NCI-H1694 (cell line): ENCODE data around the gene CRTC1.
"Not testable (repeated sequence)": the region's sequence is repeated elsewhere in the genome, so short reads cannot be mapped to it uniquely, and the experiment has no call there.

Experiments used
- DNase-seq: peaks from one replicate; lab custom pipeline; 2025; lab: John Stamatoyannopoulos, UW

The CRTC1 gene

GRCh38 chr19:18668744-18669523 lies 14.5 kb upstream of the CRTC1 start:
- no peak for DNase-seq

DNA sequence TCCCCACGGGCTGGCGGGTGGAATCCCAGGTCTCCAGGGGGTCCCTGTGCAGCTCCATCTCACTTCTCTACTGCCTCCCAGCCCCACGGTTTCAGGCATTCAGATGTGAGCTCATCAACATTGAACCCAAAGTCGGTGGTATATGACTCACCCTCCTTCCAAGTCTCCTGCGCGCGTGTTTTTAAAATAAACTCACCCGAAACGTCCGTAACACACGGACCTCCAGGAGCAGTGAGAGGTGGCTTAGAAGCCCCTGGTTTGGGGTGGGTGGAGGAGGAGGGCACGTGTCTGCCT lies 14.0 kb upstream of the CRTC1 start:
- no peak for DNase-seq

GRCh38 chr19:18669883-18670282 lies 13.6 kb upstream of the CRTC1 start:
- no peak for DNase-seq

DNA sequence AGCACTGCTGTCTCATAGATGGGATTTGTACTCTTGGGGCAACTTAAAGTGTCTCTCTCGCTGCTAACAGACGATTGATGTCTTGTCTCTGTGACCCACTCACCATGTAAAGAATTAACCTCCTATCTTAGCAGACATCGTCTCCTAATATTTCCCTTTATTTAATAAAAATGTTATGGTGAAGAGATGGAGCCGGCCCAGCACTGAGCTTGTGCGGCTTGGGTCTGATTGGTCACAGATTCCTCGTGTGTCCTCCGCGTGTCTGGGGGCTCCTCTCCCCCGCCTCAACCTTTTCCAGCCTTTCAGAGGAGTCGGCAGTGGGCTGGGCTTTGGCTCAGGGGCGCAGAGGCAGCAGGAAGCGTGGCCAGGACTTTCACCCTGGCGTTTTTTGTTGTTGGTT lies 13.2 kb upstream of the CRTC1 start:
- no peak for DNase-seq

DNA sequence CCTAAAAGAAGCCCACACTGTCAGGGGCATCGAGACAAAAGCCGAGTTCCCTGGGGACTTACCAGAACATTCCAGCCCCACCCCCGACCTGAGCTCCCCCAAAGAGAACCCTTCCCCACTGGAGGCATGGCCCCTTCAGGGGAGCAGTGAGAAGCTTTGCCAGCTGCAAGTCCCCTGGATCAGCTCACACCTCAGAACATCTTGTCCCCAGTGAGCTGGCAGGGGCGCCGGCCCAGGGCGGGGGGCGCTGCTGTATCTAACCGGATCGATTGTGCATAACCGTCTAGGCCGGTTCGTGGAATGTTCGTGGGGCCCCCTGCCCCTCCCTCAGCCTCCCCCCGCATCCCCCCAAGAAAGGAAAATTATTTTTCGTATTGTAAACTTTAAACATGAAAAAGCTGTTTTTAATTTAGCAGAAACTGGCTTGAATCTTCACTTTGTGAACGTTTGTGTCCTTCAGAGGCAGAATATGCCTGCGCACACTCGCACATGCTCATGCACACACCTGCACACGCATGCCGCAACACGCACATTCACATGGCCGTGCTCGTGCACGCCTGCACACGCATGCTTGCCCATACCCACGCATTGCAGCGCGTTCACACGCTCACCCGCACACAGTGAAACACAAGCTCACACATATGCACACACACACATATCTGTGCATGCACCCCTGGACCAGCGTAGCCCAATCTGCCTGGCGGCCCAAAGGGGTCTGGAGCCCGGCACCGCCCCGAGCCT lies 12.0 kb upstream of the CRTC1 start:
- DNase-seq, result no peak

GRCh38 chr19:18672044-18672451 lies 11.4 kb upstream of the CRTC1 start:
- DNase-seq, result no peak

DNA sequence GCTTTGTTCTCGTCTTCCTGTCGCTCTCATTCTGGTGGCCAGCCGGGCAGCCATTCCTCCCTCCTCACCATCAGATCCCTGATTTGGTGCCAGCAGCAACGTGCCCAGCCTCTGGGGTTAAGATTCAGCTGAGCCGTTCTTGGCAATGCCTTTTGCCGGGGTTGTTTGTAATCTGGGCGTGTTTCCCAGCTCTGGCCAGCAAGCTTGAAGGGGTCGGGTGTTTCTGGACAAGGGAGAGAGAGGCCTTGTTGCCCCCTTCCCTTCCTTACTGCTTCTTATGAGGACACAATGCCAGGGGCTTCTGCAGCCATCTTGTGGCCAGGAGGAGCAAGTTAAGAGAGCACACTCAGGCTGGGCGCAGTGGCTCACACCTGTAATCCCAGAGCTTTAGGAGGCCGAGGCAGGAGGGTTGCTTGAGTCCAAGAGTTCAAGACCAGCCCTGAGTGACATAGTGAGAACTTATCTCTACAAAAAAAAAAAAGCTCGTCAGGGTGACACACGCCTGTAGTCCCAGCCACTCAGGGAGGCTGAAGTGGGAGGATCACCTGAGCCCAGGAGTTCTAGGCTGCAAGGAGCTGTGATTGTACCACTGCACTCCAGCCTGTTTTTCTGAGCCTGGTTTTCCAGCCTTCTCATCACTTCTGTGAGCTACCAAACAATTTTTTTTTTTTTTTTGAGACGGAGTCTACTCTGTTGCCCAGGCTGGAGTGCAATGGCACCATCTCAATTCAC lies 10.7 kb upstream of the CRTC1 start:
- DNase-seq, result no peak

DNA sequence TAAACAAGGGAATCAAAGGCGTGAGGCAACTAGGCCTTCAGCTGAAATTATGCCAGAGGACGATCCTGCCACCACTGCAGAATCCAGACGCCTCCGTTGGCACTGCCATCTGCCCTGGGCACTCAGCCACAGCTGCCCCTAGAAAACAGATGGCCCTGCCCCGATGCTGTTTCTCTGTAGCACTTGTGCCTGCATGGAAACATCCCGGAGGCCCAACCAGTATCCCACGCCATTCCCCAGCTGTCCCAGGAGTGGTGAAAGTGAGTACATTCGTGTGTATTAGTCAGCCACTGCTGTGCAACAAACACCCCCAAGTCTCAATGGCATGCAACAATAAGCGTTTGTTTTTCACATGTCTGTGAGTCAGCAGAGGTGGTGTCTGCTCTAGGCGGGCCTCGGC lies 8.9 kb upstream of the CRTC1 start:
- DNase-seq, result peak; percentile 98

DNA sequence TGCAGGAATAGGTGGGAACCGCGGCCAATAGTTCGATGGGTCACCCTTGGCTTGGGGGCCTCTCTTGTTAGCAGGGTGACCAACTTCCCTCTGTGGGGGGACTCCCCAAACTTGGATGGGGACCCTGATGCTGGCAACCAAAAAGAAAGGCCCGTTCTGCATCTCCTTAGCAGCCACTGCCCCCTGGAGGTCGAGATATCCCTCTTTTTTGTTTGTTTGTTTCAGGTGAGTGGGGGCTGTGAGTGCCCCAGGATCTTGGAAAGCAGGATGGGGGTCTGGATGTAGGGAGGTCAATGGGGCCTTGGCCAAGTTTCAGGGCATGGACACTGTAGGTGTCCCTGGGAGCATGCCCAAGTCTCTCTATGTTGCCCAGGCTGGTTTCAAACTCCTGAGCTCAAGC lies 7.7 kb upstream of the CRTC1 start:
- no peak for DNase-seq

DNA sequence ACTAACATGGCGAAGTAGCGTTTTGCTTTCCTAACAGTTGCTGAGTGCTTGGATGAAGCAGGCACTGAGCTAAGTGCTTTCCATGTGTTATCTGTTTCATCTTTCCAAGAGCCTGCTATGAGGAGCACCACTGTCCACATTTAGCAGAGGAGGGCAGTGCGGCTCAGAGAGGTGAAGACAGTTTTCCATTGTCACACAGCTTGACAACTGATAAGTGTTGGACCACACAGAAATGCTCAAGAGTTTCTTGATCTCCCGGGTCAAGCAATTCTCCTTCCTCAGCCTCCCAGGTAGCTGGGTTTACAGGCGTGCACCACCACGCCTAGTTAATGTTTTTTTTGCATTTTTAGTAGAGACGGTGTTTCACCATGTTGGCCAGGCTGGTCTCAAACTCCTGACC lies 6.8 kb upstream of the CRTC1 start:
- no peak for DNase-seq

DNA sequence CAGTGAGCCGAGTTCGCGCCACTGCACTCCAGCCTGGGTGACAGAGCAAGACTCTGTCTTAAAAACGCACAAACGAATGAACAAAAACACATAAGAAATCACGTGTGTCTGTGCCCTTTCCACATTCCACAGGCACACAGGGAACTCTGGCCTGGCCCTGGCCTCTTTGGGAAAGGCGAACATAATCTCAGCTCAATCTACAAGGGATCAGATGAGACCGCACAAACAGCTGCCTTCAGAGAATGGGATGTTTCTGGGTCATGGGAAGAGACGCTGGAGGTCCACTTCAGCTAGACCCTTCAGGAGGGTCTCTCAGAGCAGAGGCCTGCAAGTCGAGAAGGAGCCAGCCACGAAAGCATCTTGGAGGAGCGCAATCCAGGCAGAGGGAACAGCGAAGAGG lies 6.3 kb upstream of the CRTC1 start:
- DNase-seq, result no peak

- DNase-seq, result not testable (repeated sequence)
Measured at GRCh38 chr19:18680148-18680547, 3.3 kb upstream of the CRTC1 start.

DNA sequence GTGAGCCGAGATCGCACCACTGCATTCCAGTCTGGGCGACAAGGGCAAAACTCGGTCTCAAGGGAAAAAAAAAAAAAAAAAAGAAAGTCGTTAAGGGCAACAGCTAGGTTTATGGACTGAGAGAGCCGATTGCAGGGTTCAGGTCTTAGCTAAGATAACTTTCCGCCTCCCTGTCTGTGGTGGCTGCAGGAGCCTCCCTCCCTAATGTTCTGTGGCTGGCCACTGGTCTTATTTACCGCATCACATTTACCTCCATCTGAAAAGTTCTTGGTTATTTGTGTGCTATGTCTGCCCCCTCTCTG lies 722 bp upstream of the CRTC1 start:
- no peak for DNase-seq

DNA sequence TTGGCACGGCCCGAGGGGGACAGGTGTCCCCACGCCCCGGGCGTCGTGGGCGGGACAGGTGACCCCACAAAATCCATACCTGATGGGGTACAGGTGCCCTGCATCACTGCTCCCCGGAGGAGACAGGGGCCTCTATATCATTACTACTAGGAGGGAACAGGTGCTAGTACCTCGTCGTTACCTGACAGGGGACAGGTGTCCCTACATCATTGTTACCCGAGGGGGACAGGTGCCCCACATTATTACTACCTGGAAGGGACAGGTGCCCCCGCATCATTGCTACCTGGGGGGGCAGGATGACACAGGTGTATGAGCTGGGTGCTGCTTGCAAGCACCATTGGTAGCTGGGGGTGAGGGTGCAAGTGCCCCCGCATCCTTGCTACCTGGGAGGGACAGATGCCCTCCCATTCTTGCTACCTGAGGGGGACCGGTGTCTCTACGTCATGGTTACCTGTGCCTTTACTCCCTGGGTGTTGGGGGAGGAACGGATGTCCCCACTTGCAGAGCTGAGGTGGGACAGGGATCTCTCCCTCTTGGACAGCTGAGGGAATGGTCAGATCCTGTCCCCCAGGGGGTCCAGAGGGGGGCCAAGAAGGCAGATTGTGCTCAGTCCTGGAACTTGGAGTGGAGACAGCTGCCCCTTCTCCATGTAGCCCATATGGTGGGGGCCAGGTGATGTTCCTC lies 620 bp downstream of the CRTC1 start:
- no peak for DNase-seq

DNA sequence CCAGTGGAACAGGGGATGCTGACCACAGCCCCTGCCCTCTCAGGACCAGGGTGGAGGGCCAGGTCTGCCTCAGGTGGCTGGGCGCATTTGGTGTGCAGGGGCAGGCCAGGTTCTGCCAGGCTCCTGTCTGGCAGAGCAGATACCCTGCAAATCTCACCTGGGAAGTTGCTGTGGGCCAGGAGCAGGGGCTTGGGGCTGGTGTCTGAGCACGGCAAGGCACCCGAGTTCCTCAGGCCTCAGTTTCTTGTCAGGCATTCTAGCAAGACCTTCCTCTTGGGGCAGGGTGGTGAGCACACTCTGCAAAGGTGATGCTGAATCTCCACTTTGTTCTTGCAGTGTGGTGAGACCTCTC lies 1.1 kb downstream of the CRTC1 start:
- DNase-seq, result no peak

- no peak for DNase-seq
Measured at GRCh38 chr19:18685597-18686190, 2.2 kb downstream of the CRTC1 start.

DNA sequence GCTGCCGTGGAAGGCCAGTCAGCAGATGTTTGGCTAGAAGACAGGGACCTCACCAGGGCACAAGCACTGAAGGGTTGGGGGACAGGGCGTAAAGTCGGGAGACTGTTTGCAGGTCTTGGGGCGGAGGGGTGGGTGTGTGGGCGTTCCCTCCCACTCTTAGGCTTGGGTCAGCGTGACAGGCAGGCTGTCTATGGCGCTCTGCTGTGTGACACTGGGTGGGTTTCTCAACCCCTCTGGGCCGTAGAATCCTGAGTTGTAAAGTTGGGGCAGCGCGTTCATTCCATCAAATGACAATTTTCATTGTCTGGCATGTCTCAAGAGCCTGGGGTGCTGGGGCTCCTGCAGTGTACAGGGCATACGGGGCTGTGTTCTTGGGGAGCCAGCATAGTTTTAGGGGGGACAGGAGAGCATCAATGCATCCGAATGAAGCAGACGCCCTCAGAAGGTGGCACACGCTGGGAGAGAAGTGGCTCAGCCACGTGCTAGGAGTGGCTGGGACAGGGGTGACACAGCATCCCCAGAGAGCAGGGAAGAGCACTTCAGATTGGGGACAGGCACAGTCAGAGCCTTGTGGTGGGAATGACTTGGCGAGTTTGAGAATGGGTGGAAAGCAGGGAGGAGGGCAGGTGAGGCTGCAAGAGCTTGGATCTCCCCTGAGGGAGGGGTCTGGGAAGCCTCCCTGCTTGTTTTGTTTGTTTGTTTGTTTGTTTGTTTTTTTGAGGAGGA lies 4.4 kb downstream of the CRTC1 start:
- no peak for DNase-seq

DNA sequence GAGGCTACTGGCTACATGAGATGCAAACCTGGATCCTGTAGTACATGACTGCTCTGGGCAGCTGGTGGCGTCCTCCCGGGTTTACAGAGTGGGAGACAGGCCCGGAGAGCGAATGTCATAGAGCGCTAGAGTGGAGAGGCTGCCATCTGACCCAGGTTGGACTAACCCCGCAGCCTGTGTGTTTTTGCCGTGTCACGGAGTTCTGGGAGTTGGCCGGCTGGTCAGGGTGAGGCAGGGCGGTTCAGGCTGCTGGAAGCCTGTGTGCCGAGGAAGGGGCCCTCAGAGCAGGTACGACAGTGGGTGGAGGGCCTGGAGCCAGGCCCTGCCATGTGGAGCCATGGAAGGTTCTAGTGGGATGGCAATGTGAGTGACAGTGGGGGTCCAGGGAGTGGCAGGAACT lies 12.5 kb downstream of the CRTC1 start:
- DNase-seq, result no peak

GRCh38 chr19:18697680-18698079 lies 14.2 kb downstream of the CRTC1 start:
- no peak for DNase-seq

DNA sequence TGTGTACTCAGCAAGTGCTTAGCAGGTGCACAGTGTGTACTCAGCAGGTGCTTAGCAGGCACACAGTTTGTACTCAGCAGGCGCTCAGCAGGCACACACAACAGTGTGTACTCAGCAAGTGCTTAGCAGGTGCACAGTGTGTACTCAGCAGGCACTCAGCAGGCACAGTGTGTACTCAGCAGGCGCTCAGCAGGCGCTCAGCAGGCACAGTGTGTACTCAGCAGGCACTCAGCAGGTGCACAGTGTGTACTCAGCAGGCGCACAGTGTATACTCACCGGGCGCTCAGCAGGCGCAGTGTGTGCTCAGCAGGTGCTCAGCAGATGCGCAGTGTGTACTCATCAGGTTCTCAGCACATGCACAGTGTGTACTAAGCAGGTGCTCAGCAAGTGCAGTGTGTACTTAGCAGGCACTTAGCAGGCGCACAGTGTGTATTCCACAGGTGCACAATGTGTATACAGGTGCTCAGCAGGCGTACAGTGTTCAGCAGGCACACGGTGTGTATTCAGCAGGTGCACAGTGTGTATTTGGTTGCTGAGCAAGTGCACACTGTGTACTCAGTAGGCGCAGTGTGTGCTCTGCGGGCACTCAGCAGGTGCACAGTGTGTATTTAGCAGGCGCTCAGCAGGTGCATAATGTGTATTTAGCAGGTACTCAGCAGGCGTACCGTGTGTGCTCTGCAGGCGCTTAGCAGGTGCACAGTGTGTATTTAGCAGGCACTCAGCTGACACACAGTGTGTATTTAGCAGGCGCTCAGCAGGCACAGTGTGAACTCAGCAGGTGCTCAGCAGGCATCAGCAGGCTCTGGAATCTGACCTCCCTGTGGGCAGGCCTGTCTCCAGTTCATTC lies 15.1 kb downstream of the CRTC1 start:
- DNase-seq, result no peak
